Suppressor macrophage treated with lipopolysaccharide for 1 hour (primary cell): Measurements from ENCODE around the gene COL13A1.

Experiments used
- DNase-seq, 3 donors: peaks; one replicate each; pipeline ENCODE4 v3.0.0-alpha.2; 2020 to 2022

The COL13A1 gene

DNA sequence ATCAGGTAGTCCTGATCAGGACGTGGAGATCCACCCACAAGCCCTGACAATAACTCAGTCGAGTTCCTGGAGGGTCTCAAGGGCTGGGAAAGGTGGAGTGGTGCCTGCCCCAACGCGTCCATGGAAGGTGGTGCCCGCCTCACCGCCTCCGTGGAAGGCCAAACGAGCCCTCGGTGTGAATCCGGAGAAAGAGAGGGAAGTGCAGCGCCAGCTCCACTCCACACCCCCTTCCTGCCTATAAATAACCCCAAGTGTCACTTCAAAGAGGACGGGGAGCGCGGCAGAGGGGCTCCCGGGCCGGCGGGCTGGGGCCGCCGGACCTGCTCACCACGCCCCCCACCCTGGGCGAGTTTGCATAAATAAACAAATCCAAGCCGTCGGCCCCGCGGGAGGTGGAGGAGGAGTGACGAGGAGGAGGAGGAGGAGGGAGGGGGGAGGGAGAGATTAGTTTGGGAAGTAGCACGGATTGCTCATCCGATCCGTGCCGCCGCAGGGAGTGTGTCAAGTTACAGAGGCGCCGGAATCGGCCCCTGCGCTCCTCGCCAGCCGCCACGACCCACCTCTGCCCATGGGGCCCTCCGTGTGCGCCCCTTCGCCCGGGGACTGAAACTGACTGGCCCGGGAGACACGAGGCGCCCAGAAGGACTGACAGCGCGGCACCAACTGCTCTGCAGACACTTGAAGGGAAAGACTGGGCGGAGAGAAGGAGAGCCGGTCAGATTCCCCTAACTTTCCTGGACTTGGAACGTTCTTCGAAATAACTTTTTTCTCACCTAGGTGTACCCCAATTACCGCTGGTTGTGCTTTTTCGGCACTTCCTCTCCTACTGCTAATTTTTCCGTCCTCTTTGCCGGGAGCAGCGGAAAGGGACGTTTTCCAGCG, at the start of gene COL13A1:
Gene COL13A1, plus strand, starts transcription at position 473 of the 882 bp plus-strand sequence. CDS start 518 bp downstream, outside the sequence.
- peak; percentile 70 to 84 (median 79) for DNase-seq

DNA sequence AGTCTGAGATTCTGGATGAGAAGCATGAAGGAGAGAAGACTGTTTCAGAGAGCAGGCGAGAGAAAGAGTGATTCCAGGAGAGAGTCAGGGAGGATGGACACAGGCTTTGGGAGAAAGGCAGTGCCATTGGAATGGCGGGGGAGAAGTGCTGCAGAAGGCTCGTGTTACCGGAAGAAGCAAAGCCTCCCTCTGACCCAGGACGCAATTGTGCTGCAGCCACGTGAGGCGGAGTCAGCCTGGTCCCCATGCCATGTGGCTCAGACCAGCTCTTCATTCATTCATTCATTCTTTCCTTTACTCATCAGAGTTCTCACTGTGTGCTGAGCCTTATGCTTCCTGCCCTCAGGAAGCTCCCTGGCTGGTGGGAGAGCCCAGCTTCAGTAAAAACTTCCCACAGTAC, 49.2 kb upstream of the COL13A1 start:
- DNase-seq = no peak

DNA sequence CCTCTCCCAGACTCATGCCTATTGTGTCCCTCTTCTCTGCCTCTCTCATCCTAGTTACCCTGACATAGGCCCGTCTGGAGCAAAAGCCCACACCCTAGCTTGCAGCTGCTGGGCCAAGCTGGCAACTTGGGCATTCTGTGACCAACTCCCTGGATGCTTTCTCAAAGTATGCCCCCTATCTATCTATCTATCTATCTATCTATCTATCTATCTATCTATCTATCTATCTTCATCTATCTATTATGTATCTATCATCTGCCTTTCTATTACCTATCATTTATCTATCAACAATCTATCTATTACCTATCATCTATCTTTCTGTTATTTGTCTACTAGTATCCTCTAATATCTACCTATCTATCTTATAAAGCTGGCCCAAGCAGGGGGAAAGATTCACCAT, 45.4 kb upstream of the COL13A1 start:
- DNase-seq = no peak

DNA sequence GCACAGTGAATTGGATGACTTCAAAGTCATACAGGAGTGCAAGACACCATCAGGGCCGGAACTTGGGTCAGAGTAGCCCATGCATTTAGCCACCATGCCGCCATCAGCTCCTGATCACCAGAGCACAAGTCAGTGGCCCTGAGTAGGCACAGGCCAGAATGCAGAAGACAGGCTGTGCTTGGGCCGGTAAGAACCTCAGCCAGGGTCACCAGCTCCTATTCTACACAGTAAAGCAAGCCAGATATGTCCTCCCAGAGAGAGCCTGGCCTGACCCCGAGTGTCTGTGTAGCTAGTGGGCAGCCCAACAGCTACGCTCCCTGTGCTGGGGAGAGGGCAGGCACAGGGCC, 44.5 kb upstream of the COL13A1 start:
- no peak for DNase-seq

DNA sequence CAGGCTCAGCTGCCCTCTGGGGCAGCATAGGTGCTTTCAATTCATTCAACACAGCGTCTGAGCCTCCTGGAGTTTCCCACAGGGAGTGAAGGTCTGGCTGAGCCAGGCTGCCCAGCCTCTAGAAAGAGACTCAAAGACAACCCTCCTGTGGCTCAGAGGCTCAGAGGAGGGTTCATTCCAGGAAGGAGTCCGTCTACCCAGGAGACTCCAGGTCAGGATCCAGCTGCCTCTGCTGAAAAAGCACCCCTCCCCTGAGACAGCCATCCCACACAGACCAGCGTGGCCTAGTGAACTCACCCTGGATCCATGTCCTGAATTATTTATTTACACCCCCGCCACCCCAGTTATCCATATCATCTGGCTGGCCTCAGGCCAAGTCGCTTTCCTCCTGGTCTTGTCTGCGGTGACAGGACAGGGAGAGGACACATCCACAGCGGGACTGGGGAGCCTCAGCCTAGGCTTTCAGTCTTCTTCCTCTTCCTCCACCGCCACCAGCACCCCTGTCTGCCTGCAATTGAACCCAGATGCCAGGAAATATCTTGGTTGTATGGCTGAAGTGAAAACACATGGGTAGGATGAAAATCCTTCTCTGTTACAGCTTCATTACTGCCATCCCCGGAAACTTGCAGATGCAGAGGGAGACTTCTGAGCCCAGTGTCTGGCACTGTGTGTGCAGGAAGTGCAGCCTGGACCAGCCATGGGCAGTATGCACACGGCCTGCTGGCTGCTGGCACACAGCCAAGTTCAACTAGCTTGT, 44.0 kb upstream of the COL13A1 start:
- peak in 2 of 3 donors; percentile 6 to 17 for DNase-seq

DNA sequence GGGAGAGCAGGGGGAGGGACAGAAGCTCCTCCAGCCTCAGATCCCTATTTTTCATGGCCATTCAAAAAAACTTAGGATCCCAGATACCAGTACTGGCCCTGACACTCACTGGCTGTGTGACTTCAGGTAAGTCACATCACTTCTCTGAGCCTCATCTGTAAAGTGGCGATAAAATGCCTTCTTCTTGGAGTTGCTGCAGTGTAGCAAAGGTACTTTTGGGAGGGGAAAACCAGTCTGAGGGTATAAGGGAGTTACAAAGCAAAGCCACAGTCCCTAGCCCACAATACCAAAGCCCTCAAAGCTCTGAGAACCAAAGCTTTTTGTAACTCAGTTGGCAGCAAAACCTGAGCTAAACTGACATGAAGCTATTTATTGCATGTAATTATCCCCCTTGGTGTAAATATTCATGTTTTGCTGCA, 43.4 kb upstream of the COL13A1 start:
- DNase-seq = no peak

DNA sequence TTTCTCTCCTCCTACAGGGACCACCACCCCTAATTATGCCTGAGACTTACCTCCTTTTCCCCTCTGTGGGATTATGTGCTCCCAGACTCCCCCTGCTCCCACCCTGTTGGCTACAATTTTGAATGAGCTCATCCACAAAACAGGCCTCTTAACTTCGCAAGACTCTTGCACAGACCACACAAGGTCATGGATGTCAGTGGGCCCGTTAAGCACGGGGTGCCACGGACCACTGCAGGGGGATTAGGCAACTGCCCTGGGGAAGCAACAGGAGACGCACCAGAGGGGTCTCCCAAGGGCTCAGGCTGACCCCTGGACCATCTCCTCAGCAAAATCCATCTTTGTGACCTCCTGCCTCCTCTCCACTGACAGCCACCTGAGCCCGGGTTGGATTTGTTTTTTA, 42.1 kb upstream of the COL13A1 start:
- no peak for DNase-seq

DNA sequence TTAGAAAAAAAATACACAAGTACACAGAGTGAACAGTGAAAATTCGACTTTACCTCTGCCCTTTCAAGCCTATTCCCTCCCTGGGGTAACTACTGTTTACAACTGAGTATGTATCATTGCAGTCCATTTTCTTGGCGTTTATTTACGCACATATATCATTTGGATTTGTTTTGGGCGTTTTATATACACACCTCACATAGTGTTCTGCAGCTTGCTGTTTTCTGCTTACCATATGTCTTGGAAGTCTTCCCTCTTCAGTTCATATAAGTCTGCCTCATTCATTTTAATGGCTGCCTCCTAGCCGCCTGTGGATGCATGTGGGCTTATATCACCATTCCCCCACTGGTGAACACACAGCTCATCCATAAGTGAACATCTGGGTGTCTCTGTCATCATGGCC, 41.6 kb upstream of the COL13A1 start:
- no peak for DNase-seq

DNA sequence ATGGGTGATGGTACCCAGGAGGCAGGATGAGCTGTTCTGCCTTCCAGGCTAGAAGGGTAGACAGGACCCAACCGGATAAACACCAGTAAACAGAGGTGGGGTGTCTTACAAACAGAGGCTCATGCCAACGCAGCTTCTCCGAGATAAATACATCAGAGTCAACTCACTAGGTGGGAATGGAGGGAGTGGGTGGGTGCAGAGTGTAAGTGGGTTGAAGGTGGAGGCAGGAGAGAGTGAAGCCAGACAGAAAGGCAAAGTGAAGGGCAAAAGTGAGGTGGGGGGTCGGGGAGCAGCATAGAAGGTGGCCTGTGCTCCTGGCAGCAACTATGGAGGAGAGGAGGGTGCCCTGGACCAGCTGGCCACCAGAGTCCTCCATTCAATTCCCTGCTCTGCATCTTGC, 40.4 kb upstream of the COL13A1 start:
- DNase-seq = no peak

DNA sequence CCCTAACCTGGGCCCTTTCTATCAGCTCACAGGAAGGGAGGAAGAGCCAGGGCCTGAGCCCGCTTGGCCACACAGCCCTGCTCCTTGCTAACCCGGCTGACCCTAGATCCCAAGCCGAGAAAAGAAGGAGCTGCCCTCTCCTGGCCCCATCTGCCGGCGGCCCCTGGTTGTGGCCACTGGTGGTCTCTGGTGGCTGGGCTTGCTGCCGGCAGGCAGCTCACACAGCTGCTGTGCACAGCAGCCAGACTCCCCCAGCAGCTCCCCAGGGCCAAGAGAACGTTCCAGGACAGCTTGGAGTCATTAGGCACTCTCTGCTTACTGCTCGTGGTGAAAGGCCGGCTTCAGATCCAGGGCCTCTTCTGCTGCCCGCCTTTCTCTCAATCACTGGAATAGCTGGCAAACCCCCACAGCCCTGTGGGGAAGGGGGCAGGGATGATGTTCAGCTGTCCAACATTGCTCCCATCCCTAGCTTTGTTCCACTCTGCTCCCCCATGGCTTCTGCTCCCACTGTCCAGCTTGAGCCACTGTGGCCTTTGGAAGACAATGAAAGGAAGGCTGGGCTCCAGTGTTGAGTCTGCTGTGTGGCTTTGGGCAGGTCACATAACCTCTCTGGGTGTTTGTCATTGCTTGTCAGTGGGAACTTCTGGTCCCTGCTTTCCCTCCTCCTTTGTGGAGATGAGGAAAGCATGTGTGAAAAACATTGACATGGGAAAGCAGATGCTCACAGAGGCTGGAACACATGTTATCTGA, 35.4 kb upstream of the COL13A1 start:
- no peak for DNase-seq

DNA sequence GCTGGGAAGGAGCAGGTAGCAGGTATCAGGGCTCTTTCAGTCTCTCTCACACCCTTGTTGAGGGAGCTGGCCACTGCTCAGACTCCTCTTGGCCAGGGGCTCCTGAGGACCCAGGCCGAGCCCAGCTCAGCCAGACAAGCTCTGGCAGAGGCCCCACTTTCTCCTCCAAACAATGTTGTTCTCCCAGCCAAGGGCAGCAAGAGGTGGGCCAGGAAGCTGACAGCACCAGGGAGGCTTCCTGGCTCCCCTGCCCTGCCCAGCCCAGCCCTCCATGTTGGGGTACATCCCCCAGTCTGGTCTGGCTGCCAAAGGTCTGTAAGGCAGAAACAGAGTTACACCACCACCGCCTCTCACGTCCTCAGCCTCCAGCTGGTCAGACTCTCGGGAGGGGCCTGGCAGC, 33.9 kb upstream of the COL13A1 start:
- DNase-seq = no peak

DNA sequence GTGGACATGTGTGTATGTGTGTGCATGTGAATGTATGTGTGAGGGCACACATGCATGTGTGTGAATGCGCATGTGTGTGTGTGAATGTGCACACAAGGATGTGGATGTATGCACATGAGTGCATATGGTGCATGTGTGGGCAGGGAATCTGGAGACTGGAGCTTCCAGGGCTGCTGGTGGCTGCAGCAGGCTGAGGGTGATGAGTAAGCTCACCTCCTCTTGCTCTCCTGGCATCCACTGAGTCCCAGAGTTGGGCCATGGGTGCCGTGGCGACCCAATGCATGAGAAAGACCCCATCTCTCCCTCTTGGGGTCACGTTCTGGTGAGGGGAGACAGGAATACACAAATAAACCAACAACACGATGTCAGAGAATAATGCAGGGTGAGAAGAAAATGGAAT, 33.3 kb upstream of the COL13A1 start:
- DNase-seq = no peak

DNA sequence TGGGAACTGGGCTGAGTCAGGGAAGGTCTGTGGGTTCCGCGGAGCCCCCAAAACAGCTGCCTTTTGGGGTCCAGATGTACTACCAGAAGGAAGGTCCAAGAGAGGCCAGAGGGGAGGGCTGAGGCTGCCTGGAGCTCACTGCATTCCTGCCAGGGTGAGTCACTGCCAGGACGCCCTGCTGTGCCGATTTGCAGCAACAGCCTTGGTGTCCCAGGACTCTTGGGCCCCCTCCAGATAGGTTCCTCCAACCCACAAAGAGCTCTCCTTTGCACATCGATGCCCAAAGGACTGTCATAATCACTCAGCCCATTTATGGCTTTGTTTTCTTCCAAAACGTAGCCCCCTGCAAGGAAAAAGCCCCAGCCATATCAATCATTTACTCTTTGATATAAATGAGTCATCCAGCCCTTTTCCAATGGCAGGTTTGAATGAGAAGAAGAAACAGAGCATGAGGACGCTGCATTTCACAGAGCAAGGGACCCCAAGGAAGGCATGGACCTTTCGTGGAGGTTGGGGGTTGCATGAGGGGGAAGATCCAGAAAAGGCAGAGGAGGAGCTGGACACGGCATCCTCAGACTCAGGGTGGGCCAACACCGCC, 32.2 kb upstream of the COL13A1 start:
- no peak for DNase-seq

DNA sequence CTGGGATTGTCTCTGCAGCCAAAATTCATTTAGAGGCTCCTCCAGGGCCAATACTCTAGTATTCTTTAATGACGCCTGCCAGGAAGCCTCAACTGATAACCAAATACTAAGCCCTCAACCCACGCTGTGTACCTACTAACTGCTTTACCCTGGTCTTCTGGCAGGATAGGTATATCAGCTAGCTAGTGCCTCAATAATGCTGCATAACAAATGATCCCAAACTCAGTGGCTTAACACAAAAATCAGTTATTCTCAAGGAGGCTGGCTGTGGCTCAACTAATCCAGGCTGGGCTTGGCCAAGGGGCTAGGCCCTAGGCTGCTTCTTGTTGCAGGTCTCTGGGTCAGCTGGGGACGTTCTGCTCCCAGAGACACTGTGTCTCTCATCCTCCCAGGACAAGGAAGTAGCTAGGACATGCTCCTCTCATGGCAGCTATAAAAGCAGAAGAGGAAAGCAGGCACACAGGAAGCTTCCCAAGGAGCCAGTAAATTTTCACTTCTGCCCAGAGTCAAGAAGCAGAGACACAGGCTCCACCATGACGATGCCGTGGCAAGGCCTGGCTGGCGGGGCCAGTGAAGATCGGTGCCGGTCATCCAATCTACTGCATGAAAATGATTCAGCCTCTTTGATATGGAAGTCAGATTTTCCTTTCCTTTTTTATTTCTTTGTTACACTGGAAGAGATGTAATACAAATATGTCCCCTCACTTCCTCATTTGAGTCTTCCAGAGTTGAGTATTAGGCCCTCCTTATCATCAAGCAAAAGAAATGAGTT, 28.6 kb upstream of the COL13A1 start:
- peak; percentile 5 to 26 (median 20) for DNase-seq

DNA sequence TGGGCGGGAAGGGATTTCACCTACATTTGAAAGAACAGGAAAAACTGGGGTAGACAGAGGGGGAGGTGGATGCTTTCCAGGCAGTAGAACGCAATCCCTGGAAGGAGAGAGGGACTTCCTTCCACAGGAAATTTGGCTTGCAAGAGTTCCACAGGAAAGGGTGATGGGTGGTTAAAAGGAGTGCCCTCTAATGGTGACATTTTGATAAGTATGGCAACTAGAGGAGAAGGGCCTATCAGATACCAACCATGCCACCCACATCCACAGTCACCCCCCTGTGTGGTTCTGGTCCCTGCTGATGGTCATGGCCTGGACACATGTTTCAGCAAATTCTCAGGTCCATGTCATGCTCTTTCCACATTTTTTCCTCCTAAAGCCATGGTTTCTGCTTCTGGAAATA, 27.1 kb upstream of the COL13A1 start:
- no peak for DNase-seq

DNA sequence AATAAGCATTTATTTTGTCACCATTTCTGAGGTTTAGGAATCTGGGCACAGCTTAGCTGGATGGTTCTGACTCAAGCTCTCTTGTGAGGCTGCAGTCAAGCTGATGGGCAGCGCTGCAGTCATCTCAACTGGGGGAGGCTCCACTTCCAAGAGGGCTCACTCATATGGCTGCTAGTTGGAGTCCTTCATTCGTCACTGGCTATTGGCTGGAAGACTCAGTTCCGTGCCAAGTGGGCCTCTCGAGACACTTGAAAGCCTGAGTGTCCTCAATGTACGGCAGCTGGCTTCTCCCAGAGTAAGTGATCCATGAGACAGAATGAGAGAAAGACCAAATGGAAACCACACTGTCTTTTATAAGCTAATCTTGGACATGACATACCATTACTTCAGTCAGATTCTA, 21.6 kb upstream of the COL13A1 start:
- no peak for DNase-seq

DNA sequence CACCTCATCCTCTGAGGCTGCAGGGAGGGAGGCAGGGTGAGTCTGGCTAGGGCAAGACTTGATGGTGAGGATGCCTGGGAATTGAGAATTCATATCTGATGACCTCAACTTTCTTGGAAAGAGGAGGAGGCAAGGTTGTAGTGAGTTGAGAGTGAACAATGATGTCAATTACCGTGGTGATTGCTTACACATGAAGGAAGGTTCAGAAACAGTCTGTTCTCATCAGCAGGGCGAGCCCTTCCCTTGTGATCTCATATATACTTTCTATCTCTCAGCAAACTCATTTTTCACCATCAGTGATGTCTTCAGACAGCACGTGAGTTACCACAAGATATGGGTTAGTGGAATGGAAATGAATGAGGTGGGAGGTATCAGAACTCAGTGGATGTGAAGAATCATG, 20.1 kb upstream of the COL13A1 start:
- DNase-seq = no peak

DNA sequence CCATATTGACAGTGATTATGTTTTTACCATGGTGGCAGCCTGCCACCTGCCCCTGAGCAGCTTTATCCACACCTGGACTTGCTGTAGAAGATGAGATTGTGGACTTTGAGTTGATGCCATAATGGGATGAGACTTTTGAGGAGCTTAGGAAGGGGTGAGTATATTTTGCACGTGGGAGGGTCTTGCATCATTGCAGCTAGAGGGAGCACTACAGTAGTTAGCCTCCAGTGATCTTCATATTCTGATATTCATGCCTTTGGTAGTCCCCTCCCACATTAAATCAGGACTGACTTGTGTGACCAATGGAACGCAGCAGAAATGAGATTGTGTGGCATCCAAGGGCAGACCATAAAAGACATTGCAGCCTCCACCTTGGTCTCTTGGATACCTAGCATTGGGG, 18.2 kb upstream of the COL13A1 start:
- no peak for DNase-seq

DNA sequence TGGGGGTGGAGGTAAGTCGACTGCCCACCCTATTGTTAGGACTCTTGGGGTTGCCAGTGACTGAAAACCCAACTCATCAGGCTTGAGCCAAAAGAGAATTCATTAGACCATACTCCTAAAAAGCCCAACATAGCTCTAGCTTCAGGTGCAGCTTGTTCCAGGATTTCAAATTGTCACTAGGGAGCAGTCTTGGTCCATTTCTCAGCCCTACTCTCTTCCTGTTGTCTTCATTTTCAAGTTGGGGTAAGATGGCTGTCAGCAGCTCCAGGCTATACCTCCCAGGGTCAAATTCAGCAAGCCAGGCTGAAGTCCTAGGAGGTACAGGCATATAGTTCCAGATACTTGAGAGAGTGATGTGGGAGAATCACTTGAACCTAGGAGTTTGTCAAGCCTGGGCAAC, 14.9 kb upstream of the COL13A1 start:
- DNase-seq = peak; percentile 23 to 38 (median 32)

DNA sequence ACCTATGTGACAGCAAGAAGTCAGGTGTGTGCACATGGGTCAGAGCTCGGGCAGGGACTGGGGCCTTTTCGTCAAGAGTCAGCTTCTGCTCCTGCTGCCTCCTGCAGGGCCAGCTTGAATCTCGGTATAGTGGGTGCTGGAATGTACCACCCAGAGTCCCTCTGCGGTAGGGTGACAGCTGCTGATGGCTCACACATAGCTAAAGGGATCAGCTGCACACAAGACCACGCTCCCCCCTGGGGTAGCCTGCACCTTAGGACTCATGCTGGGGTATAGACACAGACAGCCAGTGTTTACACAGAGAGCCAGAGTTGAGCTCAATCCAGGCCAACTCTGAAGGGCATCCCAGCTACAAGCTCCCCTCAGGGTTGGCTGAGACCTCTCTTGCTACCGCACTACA, 14.0 kb upstream of the COL13A1 start:
- no peak for DNase-seq

DNA sequence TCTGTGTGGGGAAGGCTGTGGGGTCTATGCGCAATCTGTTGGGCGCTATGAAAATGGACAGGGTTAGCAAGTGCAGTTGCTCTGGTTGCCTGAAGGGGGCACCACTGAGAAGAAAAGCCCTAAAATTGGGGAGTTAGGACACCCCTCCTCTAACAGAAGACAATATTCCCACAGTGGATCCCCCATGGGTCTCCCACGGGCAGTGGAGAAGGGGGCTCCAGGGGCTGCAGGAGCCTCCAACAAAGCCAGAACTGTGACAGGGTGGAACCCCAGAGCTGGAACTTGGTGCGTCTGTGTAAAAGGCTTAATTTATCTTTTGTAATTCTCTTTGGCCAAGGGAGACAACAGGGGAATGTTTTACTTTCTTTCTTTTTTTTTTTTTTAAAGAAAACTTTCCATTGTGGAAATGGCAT, 12.5 kb upstream of the COL13A1 start:
- peak in 2 of 3 donors; percentile 26 to 33 for DNase-seq

DNA sequence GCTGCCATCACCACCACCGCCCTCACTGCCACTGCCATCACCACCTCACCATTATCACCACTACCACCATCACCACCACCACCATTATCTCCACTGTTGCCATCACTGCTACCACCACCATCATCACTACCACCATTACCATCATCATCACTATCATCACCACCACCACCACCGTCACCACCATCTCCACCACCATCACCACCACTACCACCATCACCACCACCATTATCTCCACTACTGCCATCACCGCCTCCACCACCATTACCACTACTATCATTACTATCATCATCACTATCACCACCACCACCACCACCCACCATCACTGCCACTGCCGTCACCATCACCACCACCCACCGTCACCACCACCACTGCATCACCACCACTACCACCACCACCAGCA, 9.9 kb upstream of the COL13A1 start:
- DNase-seq = no peak
